PC-3 (cell line): ENCODE measurements around the gene MAPKAP1. TPM values are rescaled to one million over a fixed set of nuclear protein-coding genes. Genes with fewer than 3 reads are reported as not detected.

Experiments used
- ATAC-seq: fragments of 200-7000 bp; cut with Tn5 transposase; 2 replicates; pipeline ENCODE4 v1.9.1; 2020; ENCODE audit warnings: mild to moderate bottlenecking, moderate library complexity
- BruUV-seq: library from RNA; stranded (reverse); fragments of 400-500 nt; replicated peaks from 2 replicates; lab custom pipeline; 2021; lab: Mats Ljungman, UMichigan
- CTCF ChIA-PET: fragments of 300-600 bp; sonication (Branson Sonifier 250); formaldehyde crosslinking; loops from one replicate; lab custom pipeline; 2022; ENCODE audit warnings: antibody characterized with exemption; lab: Charles Lee
- POLR2A ChIA-PET: fragments of 300-600 bp; sonication (Branson Sonifier 250); formaldehyde crosslinking; loops from one replicate; lab custom pipeline; 2022; ENCODE audit warnings: antibody characterized with exemption; ENCODE audit not compliant: unreplicated experiment; lab: Charles Lee
- DNase-seq: peaks from one replicate; pipeline ENCODE4 v3.0.0-alpha.2; 2015
- H2AFZ ChIP-seq: fragments of 300-600 bp; sonication (generic); 2 replicates; pipeline ENCODE4 v1.6.0; 2016; ENCODE audit warnings: antibody characterized with exemption, low read length
- H3F3A ChIP-seq: fragments of 300-600 bp; sonication (generic); one replicate; pipeline ENCODE4 v1.6.0; 2017; ENCODE audit warnings: antibody characterized with exemption, low read length, control low read depth, mild to moderate bottlenecking; ENCODE audit not compliant: unreplicated experiment
- H3K27ac ChIP-seq: fragments of 300-600 bp; sonication (generic); 2 replicates; pipeline ENCODE4 v1.5.1; 2016; ENCODE audit warnings: mild to moderate bottlenecking, low read length
- H3K27me3 ChIP-seq: fragments of 300-600 bp; sonication (generic); 2 replicates; pipeline ENCODE4 v1.6.1; 2016; ENCODE audit warnings: low read length, mixed read lengths
- H3K36me3 ChIP-seq: fragments of 300-600 bp; sonication (generic); 2 replicates; pipeline ENCODE4 v1.6.1; 2016; ENCODE audit warnings: low read depth, mixed run types, low read length, mixed read lengths
- H3K4me1 ChIP-seq: fragments of 300-600 bp; sonication (generic); 2 replicates; pipeline ENCODE4 v1.5.1; 2016; ENCODE audit warnings: low read length; ENCODE audit not compliant: insufficient read depth
- H3K4me2 ChIP-seq: fragments of 300-600 bp; sonication (generic); 2 replicates; pipeline ENCODE4 v1.6.0; 2016; ENCODE audit warnings: low read length
- H3K4me3 ChIP-seq: fragments of 300-600 bp; sonication (generic); 2 replicates; pipeline ENCODE4 v1.5.1; 2016; ENCODE audit warnings: mild to moderate bottlenecking, low read length, mixed read lengths
- H3K79me2 ChIP-seq: fragments of 300-600 bp; sonication (generic); 2 replicates; pipeline ENCODE4 v1.6.1; 2017; ENCODE audit warnings: low read length, mixed read lengths
- H3K9ac ChIP-seq: fragments of 300-600 bp; sonication (generic); 2 replicates; pipeline ENCODE4 v1.6.0; 2016; ENCODE audit warnings: mild to moderate bottlenecking, low read length
- H3K9me2 ChIP-seq: fragments of 300-600 bp; sonication (generic); replicated peaks from 2 replicates; pipeline ENCODE4 v1.6.1; 2016; ENCODE audit warnings: mixed run types, low read length, mixed read lengths
- H3K9me3 ChIP-seq: fragments of 300-600 bp; sonication (generic); 2 replicates; pipeline ENCODE4 v1.6.1; 2016; ENCODE audit warnings: low read length, mixed read lengths
- H4K20me1 ChIP-seq: fragments of 300-600 bp; sonication (generic); 2 replicates; pipeline ENCODE4 v1.6.1; 2016; ENCODE audit warnings: low read length, mixed read lengths
- EZH2 ChIP-seq: fragments of 300-600 bp; sonication (generic); IDR thresholded peaks from one replicate; pipeline ENCODE4 v1.6.1; 2017; ENCODE audit warnings: antibody characterized with exemption, mild to moderate bottlenecking, low read length; ENCODE audit not compliant: unreplicated experiment
- EZH2phosphoT487 ChIP-seq: fragments of 300-600 bp; sonication (generic); IDR thresholded peaks from 2 replicates; pipeline ENCODE4 v1.6.1; 2018; ENCODE audit warnings: mild to moderate bottlenecking, antibody characterized with exemption, low read length, borderline replicate concordance
- intact Hi-C: fragments of 100-400 bp; cut with micrococcal nuclease; formaldehyde crosslinking; loops from 2 replicates; pipeline ENCODE4 v1.9.0; 2023
- total RNA-seq: library from RNA; depleted of rRNA; stranded (reverse); fragments of >200 nt; gene quantifications from 2 replicates; pipeline ENCODE4 v1.2.3, GENCODE V29; 2014
- TF ChIP-seq, protein P1 (sequence below): fragments of 300-600 bp; sonication (generic); conservative IDR thresholded peaks from 2 replicates; pipeline ENCODE4 v1.5.1; 2017; ENCODE audit warnings: antibody characterized with exemption, low read depth, mild to moderate bottlenecking, low read length

Gene MAPKAP1
- total RNA-seq, 1 experiment from 2014 or later = 128 TPM

DNA sequence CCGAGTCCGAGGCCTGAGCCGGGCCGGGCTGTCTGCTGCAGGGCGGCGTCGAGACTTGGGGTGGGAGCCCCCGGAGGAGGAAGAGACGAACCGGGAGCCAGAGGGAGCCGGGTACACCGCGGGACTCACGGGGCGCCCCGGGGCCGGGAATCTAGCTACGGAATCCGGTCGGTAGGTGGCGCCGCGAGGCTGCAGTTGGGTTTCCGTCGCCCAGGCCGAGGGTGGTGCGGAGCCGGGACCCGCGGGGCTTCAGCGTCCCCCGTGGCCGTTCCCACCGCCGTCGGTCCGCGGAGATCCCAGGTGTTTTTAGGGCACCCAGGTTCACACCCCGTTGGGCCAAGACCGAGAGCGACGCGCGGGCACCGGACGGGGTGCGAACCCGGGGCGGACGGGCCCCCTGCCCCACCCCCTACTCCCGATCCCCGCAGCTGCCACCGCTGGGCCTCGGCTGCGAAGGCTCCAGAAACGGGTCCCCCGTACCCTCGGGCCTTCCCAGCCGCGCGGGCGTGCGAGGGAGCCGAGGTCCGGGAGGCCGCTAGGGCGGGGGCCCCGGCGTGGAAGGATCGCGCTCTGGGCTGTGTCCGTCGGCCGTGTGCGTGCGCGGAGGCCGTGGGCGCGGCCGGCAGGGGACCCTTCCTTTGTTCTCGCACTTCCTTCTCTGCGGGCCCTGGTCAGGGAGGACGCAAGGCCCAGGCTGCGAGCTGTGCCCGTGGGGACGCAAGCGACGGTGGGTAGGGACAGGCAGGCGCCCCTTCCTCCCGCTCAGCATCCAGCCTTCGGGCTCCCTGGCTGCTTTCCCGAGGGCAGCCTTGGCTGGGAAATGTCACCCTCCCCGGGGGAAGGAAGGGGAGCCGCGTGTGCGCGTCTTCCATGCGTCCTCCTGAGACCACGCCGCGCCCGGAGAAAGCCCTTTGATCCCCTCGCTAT lies 298.8 kb downstream of the MAPKAP1 start:
- peak overlapping the region; percentile 89 for H2AFZ ChIP-seq
- H3K27me3 ChIP-seq = no peaks in the 10 kb centered on the region
- H3K9me2 ChIP-seq = no peaks in the 10 kb centered on the region
- H3K36me3 ChIP-seq = no peaks in the 10 kb centered on the region
- H3K4me2 ChIP-seq = peak overlapping the region; percentile 86
- ATAC-seq (peak; percentile 82), DNase-seq (peak; percentile 72)
- CTCF ChIA-PET = interaction anchor here (0.6 kb wide), 3 partner anchors 496 to 968 kb away, joined by 3 to 9 read pairs (median 7); no protein-coding TSS in a partner anchor
- POLR2A ChIA-PET = interaction anchor here (0.6 kb wide), 1 partner anchor 629 kb away, joined by 3 read pairs; no protein-coding TSS in a partner anchor
- H3K27ac ChIP-seq = no peak overlapping the region
- intact Hi-C loops = loop anchor here (2.0 to 10.0 kb wide), 2 partner anchors 223 to 817 kb away; no protein-coding TSS in a partner anchor
- peak overlapping the region; percentile 78 for H3K9ac ChIP-seq
- BruUV-seq = no TSS peak
- H3K4me1 ChIP-seq = peaks cover 8% of the 10 kb centered on the region
- no peaks in the 10 kb centered on the region for H3F3A ChIP-seq
- H3K4me3 ChIP-seq = peak overlapping the region; percentile 72
- no peaks in the 10 kb centered on the region for H3K79me2 ChIP-seq
- H3K9me3 ChIP-seq = no peaks in the 10 kb centered on the region
- no peaks in the 10 kb centered on the region for H4K20me1 ChIP-seq
- TF ChIP-seq, protein P1, sequence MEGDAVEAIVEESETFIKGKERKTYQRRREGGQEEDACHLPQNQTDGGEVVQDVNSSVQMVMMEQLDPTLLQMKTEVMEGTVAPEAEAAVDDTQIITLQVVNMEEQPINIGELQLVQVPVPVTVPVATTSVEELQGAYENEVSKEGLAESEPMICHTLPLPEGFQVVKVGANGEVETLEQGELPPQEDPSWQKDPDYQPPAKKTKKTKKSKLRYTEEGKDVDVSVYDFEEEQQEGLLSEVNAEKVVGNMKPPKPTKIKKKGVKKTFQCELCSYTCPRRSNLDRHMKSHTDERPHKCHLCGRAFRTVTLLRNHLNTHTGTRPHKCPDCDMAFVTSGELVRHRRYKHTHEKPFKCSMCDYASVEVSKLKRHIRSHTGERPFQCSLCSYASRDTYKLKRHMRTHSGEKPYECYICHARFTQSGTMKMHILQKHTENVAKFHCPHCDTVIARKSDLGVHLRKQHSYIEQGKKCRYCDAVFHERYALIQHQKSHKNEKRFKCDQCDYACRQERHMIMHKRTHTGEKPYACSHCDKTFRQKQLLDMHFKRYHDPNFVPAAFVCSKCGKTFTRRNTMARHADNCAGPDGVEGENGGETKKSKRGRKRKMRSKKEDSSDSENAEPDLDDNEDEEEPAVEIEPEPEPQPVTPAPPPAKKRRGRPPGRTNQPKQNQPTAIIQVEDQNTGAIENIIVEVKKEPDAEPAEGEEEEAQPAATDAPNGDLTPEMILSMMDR = peak; percentile 74
- TF ChIP-seq EZH2phosphoT487 = no peak
- no peak for TF ChIP-seq EZH2

DNA sequence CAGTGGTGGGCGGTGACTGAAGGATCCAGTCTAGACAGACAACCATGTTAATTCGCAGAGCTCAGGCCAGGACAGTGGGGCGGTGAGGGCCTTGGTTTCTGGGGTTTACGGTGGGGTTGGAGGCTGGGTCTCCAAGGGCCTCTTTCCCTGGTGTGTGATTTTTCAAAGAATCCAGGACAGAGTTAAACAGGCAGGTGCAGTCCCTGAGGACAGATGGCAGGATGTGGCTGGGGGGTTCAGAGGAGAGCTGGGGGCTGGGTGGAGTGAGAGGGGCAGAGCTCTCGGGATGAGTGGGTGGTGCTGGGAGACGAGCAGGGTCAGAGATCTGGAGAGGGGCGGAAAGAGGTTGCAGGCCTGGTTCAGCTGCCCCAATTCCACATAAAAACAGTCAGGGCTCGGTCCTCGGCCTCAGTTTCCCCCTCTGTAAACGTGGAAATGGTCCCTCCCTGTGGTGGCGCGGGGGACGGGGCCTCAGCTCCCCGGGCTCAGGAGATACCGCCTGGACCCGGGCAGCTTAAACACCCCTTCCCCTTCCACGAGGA lies 299.5 kb downstream of the MAPKAP1 start:
- DNase-seq (no peak), ATAC-seq (peak; percentile 10)
- peaks cover 8% of the 10 kb centered on the region for H3K4me1 ChIP-seq
- no peaks in the 10 kb centered on the region for H4K20me1 ChIP-seq
- BruUV-seq = no TSS peak
- no peak overlapping the region for H3K27ac ChIP-seq
- H2AFZ ChIP-seq = peak overlapping the region; percentile 89
- POLR2A ChIA-PET = interaction anchor here (0.6 kb wide), 1 partner anchor 628 kb away, joined by 3 read pairs; no protein-coding TSS in a partner anchor
- TF ChIP-seq EZH2phosphoT487 (no peak), EZH2 (no peak)
- TF ChIP-seq, protein P1 = no peak
- H3K27me3 ChIP-seq = no peaks in the 10 kb centered on the region
- 0 out of 2 replicates have a peak overlapping the region, but pooled peaks have one; percentile 78 for H3K9ac ChIP-seq
- no peaks in the 10 kb centered on the region for H3K36me3 ChIP-seq
- H3K9me2 ChIP-seq = no peaks in the 10 kb centered on the region
- intact Hi-C loops = loop anchor here (2.0 to 10.0 kb wide), 2 partner anchors 223 to 817 kb away; no protein-coding TSS in a partner anchor
- no peaks in the 10 kb centered on the region for H3K9me3 ChIP-seq
- H3F3A ChIP-seq = no peaks in the 10 kb centered on the region
- peak overlapping the region; percentile 86 for H3K4me2 ChIP-seq
- CTCF ChIA-PET = interaction anchor here (0.6 kb wide), 2 partner anchors 497 to 969 kb away, joined by 3 to 9 read pairs; no protein-coding TSS in a partner anchor
- no peaks in the 10 kb centered on the region for H3K79me2 ChIP-seq
- peak overlapping the region; percentile 72 for H3K4me3 ChIP-seq
